ENCODE data around the gene LONRF2. TPM values are rescaled to one million over a fixed set of nuclear protein-coding genes. Genes with fewer than 3 reads are reported as not detected.

LONRF2 gene
- total RNA-seq, 1 experiment from 2014 or later: not detected

- H3K4me3 Mint-ChIP-seq (ENCODE audit: unreplicated experiment): no peak overlapping the region
- Histone ChIP-seq H3K4me1 (peaks cover 14% of the 10 kb centered on the region; the same call in 1 of the 2 replicates), H3K27me3 (replicated peaks; ENCODE audit: control insufficient read depth, insufficient read depth, low read length) (no peaks in the 10 kb centered on the region), H3K36me3 (ENCODE audit: control insufficient read depth, insufficient read depth, low read length) (no peaks in the 10 kb centered on the region), H3K4me3 (ENCODE audit: low read depth, low read length) (no peak overlapping the region), H3K9me3 (no peaks in the 10 kb centered on the region)
- no peaks in the 10 kb centered on the region for H3K36me3 Mint-ChIP-seq (ENCODE audit: insufficient read depth, unreplicated experiment)
- POLR2A ChIA-PET: no interaction called here
- intact Hi-C loops (cut with micrococcal nuclease; ENCODE audit: unreplicated experiment): no loop called here
- CTCF ChIA-PET: no interaction called here
- H3K9me3 Mint-ChIP-seq (ENCODE audit: unreplicated experiment): no peaks in the 10 kb centered on the region
- H3K27ac Mint-ChIP-seq (ENCODE audit: unreplicated experiment): no peak overlapping the region
- no peaks in the 10 kb centered on the region for H3K27me3 Mint-ChIP-seq (ENCODE audit: insufficient read depth, unreplicated experiment)
- DNase-seq: no peak
- no TSS peak for BruUV-seq (replicated peaks)
- TF ChIP-seq CTCF (IDR thresholded peaks at IDR 0.05; ENCODE audit: insufficient read depth in 1 of 2, low read depth in 1 of 2, low read length in 1 of 2, severe bottlenecking in 1 of 2, unreplicated experiment in 1 of 2): no peak
- H3K4me1 Mint-ChIP-seq (ENCODE audit: low read depth, unreplicated experiment): no peaks in the 10 kb centered on the region
These were observed 33.3 kb downstream of the LONRF2 start for GRCh38 chr2:100289020-100289419.

- Mint-ChIP-seq H3K4me1 (ENCODE audit: low read depth, unreplicated experiment) (no peaks in the 10 kb centered on the region), H3K36me3 (ENCODE audit: insufficient read depth, unreplicated experiment) (no peaks in the 10 kb centered on the region), H3K27me3 (ENCODE audit: insufficient read depth, unreplicated experiment) (peaks cover 3% of the 10 kb centered on the region), H3K4me3 (ENCODE audit: unreplicated experiment) (no peak overlapping the region), H3K27ac (ENCODE audit: unreplicated experiment) (no peak overlapping the region), H3K9me3 (ENCODE audit: unreplicated experiment) (no peaks in the 10 kb centered on the region)
- POLR2A ChIA-PET: no interaction called here
- Histone ChIP-seq H3K9me3 (no peaks in the 10 kb centered on the region), H3K36me3 (ENCODE audit: control insufficient read depth, insufficient read depth, low read length) (no peaks in the 10 kb centered on the region), H3K4me1 (peaks cover 1% of the 10 kb centered on the region; the same call in 1 of the 2 replicates), H3K27me3 (replicated peaks; ENCODE audit: control insufficient read depth, insufficient read depth, low read length) (no peaks in the 10 kb centered on the region), H3K4me3 (ENCODE audit: low read depth, low read length) (no peak overlapping the region)
- no TSS peak for BruUV-seq (replicated peaks)
- intact Hi-C loops (cut with micrococcal nuclease; ENCODE audit: unreplicated experiment): no loop called here
- CTCF ChIA-PET: no interaction called here
- no peak for DNase-seq
- no peak for TF ChIP-seq CTCF (IDR thresholded peaks at IDR 0.05; ENCODE audit: insufficient read depth in 1 of 2, low read depth in 1 of 2, low read length in 1 of 2, severe bottlenecking in 1 of 2, unreplicated experiment in 1 of 2)
These were observed 36.0 kb downstream of the LONRF2 start for GRCh38 chr2:100286318-100286717.

GRCh38 chr2:100285691-100286090 is 36.6 kb downstream of the LONRF2 start:
- CTCF ChIA-PET: no interaction called here

More at GRCh38 chr2:100285691-100286090, 36.6 kb downstream of the LONRF2 start:
- Histone ChIP-seq H3K4me3 (ENCODE audit: low read depth, low read length) (no peak overlapping the region), H3K9me3 (no peaks in the 10 kb centered on the region), H3K4me1 (no peaks in the 10 kb centered on the region), H3K36me3 (ENCODE audit: control insufficient read depth, insufficient read depth, low read length) (no peaks in the 10 kb centered on the region), H3K27me3 (replicated peaks; ENCODE audit: control insufficient read depth, insufficient read depth, low read length) (no peaks in the 10 kb centered on the region)
- Mint-ChIP-seq H3K4me3 (ENCODE audit: unreplicated experiment) (no peak overlapping the region), H3K4me1 (ENCODE audit: low read depth, unreplicated experiment) (no peaks in the 10 kb centered on the region), H3K27ac (ENCODE audit: unreplicated experiment) (no peak overlapping the region), H3K9me3 (ENCODE audit: unreplicated experiment) (no peaks in the 10 kb centered on the region), H3K27me3 (ENCODE audit: insufficient read depth, unreplicated experiment) (peaks cover 3% of the 10 kb centered on the region), H3K36me3 (ENCODE audit: insufficient read depth, unreplicated experiment) (no peaks in the 10 kb centered on the region)
- TF ChIP-seq CTCF (IDR thresholded peaks at IDR 0.05; ENCODE audit: insufficient read depth in 1 of 2, low read depth in 1 of 2, low read length in 1 of 2, severe bottlenecking in 1 of 2, unreplicated experiment in 1 of 2): no peak
- POLR2A ChIA-PET: no interaction called here
- BruUV-seq (replicated peaks): no TSS peak
- intact Hi-C loops (cut with micrococcal nuclease; ENCODE audit: unreplicated experiment): no loop called here
- no peak for DNase-seq
